Ascending aorta (tissue), 2 donors: Measurements from ENCODE around the gene TM4SF18. TPM values are rescaled to one million over a fixed set of nuclear protein-coding genes. Genes with fewer than 3 reads are reported as not detected.

ENCODE experiments used
- DNase-seq, 2 donors: peaks; one replicate each; pipeline ENCODE4 v3.0.0-alpha.2; 2019; ENCODE audit warnings: low spot score in 2 of 2
- H3K27ac ChIP-seq, 2 donors: fragments of 200-600 bp; sonication (generic); one replicate each; pipeline ENCODE4 v1.5.1; 2016 to 2017; ENCODE audit warnings: mild to moderate bottlenecking in 1 of 2
- H3K27me3 ChIP-seq: fragments of 200-600 bp; sonication (generic); one replicate; pipeline ENCODE4 v1.5.1; 2017
- H3K36me3 ChIP-seq, 2 donors: fragments of 200-600 bp; sonication (generic); one replicate each; pipeline ENCODE4 v1.5.1; 2016
- H3K4me1 ChIP-seq, 2 donors: fragments of 200-600 bp; sonication (generic); one replicate each; pipeline ENCODE4 v1.5.1; 2016 to 2017; ENCODE audit warnings: mild to moderate bottlenecking in 1 of 2
- H3K4me3 ChIP-seq, 2 donors: fragments of 200-600 bp; sonication (generic); one replicate each; pipeline ENCODE4 v1.5.1; 2016 to 2017; ENCODE audit warnings: mild to moderate bottlenecking in 1 of 2
- H3K9me3 ChIP-seq, 2 donors: fragments of 200-600 bp; sonication (generic); one replicate each; pipeline ENCODE4 v1.5.1; 2016
- intact Hi-C: fragments of 100-400 bp; cut with DNase I; formaldehyde crosslinking; loops from one replicate; pipeline ENCODE4 v1.15.1; 2023
- total RNA-seq: library from RNA; depleted of rRNA; stranded (reverse); fragments of >200 nt; gene quantifications from one replicate; pipeline ENCODE4 v1.1.0, GENCODE V29; 2016
- TF ChIP-seq, protein P1 (sequence below), 3 experiments: fragments of 200-600 bp in 2 of 3; fragments of 450-650 bp in 1 of 3; sonication (generic) in 2 of 3; IDR thresholded peaks; one replicate each; pipeline ENCODE4 v1.5.1; 2016 to 2019; ENCODE audit warnings: antibody characterized with exemption in 3 of 3, mild to moderate bottlenecking in 1 of 3, moderate library complexity in 1 of 3

TM4SF18 gene
- total RNA-seq, 1 donor from 2014 or later: 6.2 TPM

DNA sequence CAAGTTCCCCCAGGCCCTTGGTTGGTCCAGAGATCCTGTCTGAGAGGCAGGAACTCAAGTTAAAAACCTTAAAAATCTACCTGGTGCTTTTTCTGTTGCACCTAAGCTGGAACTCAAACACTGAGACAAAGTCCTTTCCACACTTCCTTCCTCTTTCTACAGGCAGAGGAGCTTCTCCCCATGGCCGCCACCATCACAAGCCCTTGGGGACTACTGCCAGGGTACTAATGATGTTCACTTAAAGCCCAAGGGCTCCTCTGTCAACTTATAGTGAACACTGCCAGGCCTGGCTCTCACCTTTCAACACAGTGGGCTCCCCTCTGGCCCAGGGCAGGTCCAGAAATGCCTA lies 26.0 kb downstream of the TM4SF18 start:
- Histone ChIP-seq H3K27me3 (no peaks in the 10 kb centered on the region), H3K4me3 (no peak overlapping the region), H3K9me3 (no peaks in the 10 kb centered on the region), H3K27ac (no peak overlapping the region), H3K4me1 (peaks cover 0 to 8% of the 10 kb centered on the region in 2 donors), H3K36me3 (no peaks in the 10 kb centered on the region)
- DNase-seq: no peak
- intact Hi-C loops: no loop called here
- TF ChIP-seq, protein P1, sequence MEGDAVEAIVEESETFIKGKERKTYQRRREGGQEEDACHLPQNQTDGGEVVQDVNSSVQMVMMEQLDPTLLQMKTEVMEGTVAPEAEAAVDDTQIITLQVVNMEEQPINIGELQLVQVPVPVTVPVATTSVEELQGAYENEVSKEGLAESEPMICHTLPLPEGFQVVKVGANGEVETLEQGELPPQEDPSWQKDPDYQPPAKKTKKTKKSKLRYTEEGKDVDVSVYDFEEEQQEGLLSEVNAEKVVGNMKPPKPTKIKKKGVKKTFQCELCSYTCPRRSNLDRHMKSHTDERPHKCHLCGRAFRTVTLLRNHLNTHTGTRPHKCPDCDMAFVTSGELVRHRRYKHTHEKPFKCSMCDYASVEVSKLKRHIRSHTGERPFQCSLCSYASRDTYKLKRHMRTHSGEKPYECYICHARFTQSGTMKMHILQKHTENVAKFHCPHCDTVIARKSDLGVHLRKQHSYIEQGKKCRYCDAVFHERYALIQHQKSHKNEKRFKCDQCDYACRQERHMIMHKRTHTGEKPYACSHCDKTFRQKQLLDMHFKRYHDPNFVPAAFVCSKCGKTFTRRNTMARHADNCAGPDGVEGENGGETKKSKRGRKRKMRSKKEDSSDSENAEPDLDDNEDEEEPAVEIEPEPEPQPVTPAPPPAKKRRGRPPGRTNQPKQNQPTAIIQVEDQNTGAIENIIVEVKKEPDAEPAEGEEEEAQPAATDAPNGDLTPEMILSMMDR (IDR thresholded peaks at IDR 0.05): no peak

GRCh38 chr3:149306751-149307434 lies 26.5 kb downstream of the TM4SF18 start:
- peaks cover 0 to 8% of the 10 kb centered on the region in 2 donors for H3K4me1 ChIP-seq
- intact Hi-C loops: no loop called here
- no peaks in the 10 kb centered on the region for H3K9me3 ChIP-seq
- DNase-seq: no peak
- no peaks in the 10 kb centered on the region for H3K36me3 ChIP-seq
- H3K4me3 ChIP-seq: no peak overlapping the region
- H3K27me3 ChIP-seq: no peaks in the 10 kb centered on the region
- H3K27ac ChIP-seq: no peak overlapping the region
- TF ChIP-seq, protein P1 (IDR thresholded peaks at IDR 0.05): no peak

GRCh38 chr3:149305376-149305775 lies 28.1 kb downstream of the TM4SF18 start:
- no peak for DNase-seq
- Histone ChIP-seq H3K36me3 (no peaks in the 10 kb centered on the region), H3K27me3 (no peaks in the 10 kb centered on the region), H3K9me3 (no peaks in the 10 kb centered on the region), H3K4me1 (peaks cover 3 to 4% of the 10 kb centered on the region in 2 donors), H3K4me3 (no peak overlapping the region), H3K27ac (no peak overlapping the region)
- TF ChIP-seq, protein P1 (IDR thresholded peaks at IDR 0.05): no peak
- intact Hi-C loops: no loop called here

DNA sequence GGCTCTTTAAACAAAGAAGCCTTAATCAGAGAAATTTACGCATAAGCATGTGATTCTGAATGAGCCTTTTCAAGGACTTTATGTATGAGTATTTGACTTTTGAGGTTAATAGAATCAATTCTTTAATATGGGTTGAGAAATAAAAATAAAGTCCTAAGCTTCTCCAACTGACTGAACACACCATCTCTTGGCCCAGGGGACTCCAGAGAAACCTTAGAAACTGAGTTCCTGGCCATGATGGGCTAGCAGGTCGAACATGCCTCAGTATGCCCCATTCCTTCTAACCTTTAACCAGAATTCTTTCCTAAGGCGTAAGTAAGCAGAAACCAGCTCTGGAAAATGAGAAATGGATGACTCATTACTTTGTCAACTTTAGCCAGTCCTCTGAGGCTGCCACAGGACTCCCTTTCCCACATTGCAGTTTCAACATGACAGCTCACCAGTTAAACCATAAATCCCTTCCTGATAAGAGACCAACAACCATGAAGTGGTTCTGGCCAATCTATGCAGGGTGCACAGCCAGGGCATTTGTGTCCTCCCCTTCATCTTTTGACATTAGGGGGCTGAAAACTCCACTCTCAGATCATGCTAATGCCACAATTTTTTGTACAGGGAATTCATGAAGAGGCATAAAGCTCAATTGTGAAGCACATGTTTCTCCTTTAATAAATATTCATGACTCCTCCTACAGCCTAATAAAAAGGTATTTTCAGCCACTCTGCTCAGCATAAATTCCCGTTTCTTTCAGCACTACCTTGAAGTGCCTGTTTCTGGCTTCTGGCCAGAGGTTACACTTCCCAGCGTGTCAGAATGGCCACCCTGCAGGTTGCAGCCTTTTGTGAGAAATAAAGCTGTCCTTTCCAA lies 33.3 kb downstream of the TM4SF18 start:
- TF ChIP-seq, protein P1 (IDR thresholded peaks at IDR 0.05): no peak
- H3K27ac ChIP-seq: peak overlapping the region; percentile 61 to 78

DNA sequence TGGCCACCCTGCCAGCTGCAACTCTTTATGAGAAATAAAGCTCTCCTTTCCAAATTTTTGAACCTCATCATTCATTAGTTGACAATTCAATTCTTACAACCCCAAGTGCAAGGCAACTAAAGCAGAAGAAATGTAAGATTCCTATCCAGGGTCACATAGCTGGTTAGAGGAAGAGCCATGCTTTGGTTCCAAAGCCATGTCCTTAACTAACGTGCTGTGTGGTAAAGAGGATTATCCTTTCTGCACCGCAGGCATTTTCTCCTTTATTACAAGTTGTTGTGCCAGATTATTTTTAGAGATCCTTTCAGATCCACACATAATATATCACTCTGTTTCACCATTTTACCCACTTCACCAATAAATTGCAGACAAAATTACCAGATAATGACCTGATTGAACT lies 36.5 kb downstream of the TM4SF18 start:
- Histone ChIP-seq H3K36me3 (no peaks in the 10 kb centered on the region), H3K27me3 (no peaks in the 10 kb centered on the region), H3K4me3 (no peak overlapping the region), H3K27ac (no peak overlapping the region), H3K4me1 (peaks cover 12 to 25% of the 10 kb centered on the region in 2 donors), H3K9me3 (no peaks in the 10 kb centered on the region)
- DNase-seq: no peak
- TF ChIP-seq, protein P1 (IDR thresholded peaks at IDR 0.05): no peak
- intact Hi-C loops: loop anchor here (5.0 kb wide), 1 partner anchor 175 kb away; the partner anchor contains the start of gene TM4SF4

More for the DNA sequence above, 33.3 kb downstream of the TM4SF18 start:
- intact Hi-C loops: loop anchor here (1.0 to 5.0 kb wide), 2 partner anchors 40 to 172 kb away; partner anchors contain the start of gene TM4SF4
- peak in 1 of 2 donors; percentile 78 for DNase-seq
- no peaks in the 10 kb centered on the region for H3K27me3 ChIP-seq
- peaks cover 12 to 25% of the 10 kb centered on the region in 2 donors for H3K4me1 ChIP-seq
- no peaks in the 10 kb centered on the region for H3K36me3 ChIP-seq
- H3K9me3 ChIP-seq: no peaks in the 10 kb centered on the region
- no peak overlapping the region for H3K4me3 ChIP-seq
